ENCODE data around the gene ZSWIM1. TPM values are rescaled to one million over a fixed set of nuclear protein-coding genes. Genes with fewer than 3 reads are reported as not detected.
A peak's percentile ranks its signal among the peaks of the same experiment; 100 is the strongest.

ZSWIM1 gene
- total and polyA plus RNA-seq, 10 donors: 3.7 to 16.1 (median 11.1) TPM

GRCh38 chr20:45833883-45834796 is 46.9 kb upstream of the ZSWIM1 start:
- no peaks in the 10 kb centered on the region for H3K9me3 ChIP-seq
- H3K27ac ChIP-seq: peak overlapping the region; percentile 64 to 93 (median 86)
- peaks cover 0 to 20% (median 6%) of the 10 kb centered on the region in 6 donors for H3K36me3 ChIP-seq
- DNase-seq: peak; percentile 90
- peaks cover 19 to 62% (median 46%) of the 10 kb centered on the region in 6 donors for H3K4me1 ChIP-seq
- TF ChIP-seq POLR2A (IDR thresholded peaks at IDR 0.05) (no peak), POLR2AphosphoS5 (IDR thresholded peaks at IDR 0.05) (peak; percentile 53 to 81 (median 72))
- intact Hi-C loops (cut with DNase I; ENCODE audit: low total_unique reads): no loop called here
- H3K27me3 ChIP-seq (replicated peaks in 1 of 7): no peaks in the 10 kb centered on the region
- 9 to 23% (median 13%) methylated on average over 22 to 71 of the region's 71 CpGs for WGBS, 5 donors
- peak overlapping the region; percentile 54 to 90 (median 68) for H3K4me3 ChIP-seq

- Histone ChIP-seq H3K36me3 (peaks cover 0 to 21% (median 6%) of the 10 kb centered on the region in 6 donors), H3K4me1 (peaks cover 19 to 65% (median 47%) of the 10 kb centered on the region in 6 donors), H3K9me3 (no peaks in the 10 kb centered on the region), H3K4me3 (peak overlapping the region in 6 of 8 donors; percentile 66 to 90 (median 70)), H3K27ac (peak overlapping the region in 7 of 8 donors; percentile 81 to 93 (median 87)), H3K27me3 (replicated peaks in 1 of 7) (no peaks in the 10 kb centered on the region)
- intact Hi-C loops (cut with DNase I; ENCODE audit: low total_unique reads): no loop called here
- WGBS, 5 donors: 77 to 90% (median 86%) methylated on average over 12 to 14 of the region's 14 CpGs
- DNase-seq: peak; percentile 72
- TF ChIP-seq CTCF (IDR thresholded peaks at IDR 0.05 in 8 of 11, conservative IDR thresholded peaks at IDR 0.05 in 3 of 11) (no peak), POLR2A (IDR thresholded peaks at IDR 0.05) (no peak), POLR2AphosphoS5 (IDR thresholded peaks at IDR 0.05) (no peak)
These were observed 46.2 kb upstream of the ZSWIM1 start for GRCh38 chr20:45834797-45835161.

GRCh38 chr20:45835329-45835765 is 45.7 kb upstream of the ZSWIM1 start:
- Histone ChIP-seq H3K27me3 (replicated peaks in 1 of 7) (no peaks in the 10 kb centered on the region), H3K9me3 (no peaks in the 10 kb centered on the region), H3K36me3 (peaks cover 0 to 26% (median 7%) of the 10 kb centered on the region in 6 donors), H3K4me1 (peaks cover 19 to 71% (median 48%) of the 10 kb centered on the region in 6 donors), H3K27ac (peak overlapping the region in 6 of 8 donors; percentile 86 to 93 (median 87)), H3K4me3 (peak overlapping the region in 4 of 8 donors; percentile 67 to 90 (median 70))
- no peak for TF ChIP-seq POLR2AphosphoS5 (IDR thresholded peaks at IDR 0.05)
- TF ChIP-seq POLR2A (IDR thresholded peaks at IDR 0.05): no peak
- TF ChIP-seq CTCF (IDR thresholded peaks at IDR 0.05 in 8 of 11, conservative IDR thresholded peaks at IDR 0.05 in 3 of 11): no peak
- intact Hi-C loops (cut with DNase I; ENCODE audit: low total_unique reads): no loop called here
- no peak for DNase-seq
- 46 to 61% (median 55%) methylated on average over 3 of the region's 3 CpGs for WGBS, 5 donors

- peak overlapping the region in 2 of 8 donors; percentile 72 to 90 for H3K4me3 ChIP-seq
- intact Hi-C loops (cut with DNase I; ENCODE audit: low total_unique reads): no loop called here
- peak overlapping the region in 5 of 8 donors; percentile 86 to 93 (median 87) for H3K27ac ChIP-seq
- peaks cover 19 to 73% (median 48%) of the 10 kb centered on the region in 6 donors for H3K4me1 ChIP-seq
- TF ChIP-seq POLR2A (IDR thresholded peaks at IDR 0.05): no peak
- TF ChIP-seq CTCF (IDR thresholded peaks at IDR 0.05 in 8 of 11, conservative IDR thresholded peaks at IDR 0.05 in 3 of 11): no peak
- TF ChIP-seq POLR2AphosphoS5 (IDR thresholded peaks at IDR 0.05): no peak
- no peaks in the 10 kb centered on the region for H3K9me3 ChIP-seq
- DNase-seq: peak; percentile 21
- H3K36me3 ChIP-seq: peaks cover 0 to 31% (median 11%) of the 10 kb centered on the region in 6 donors
- no peaks in the 10 kb centered on the region for H3K27me3 ChIP-seq (replicated peaks in 1 of 7)
- 81 to 98% (median 88%) methylated on average over 5 of the region's 5 CpGs for WGBS, 5 donors
These were observed 45.2 kb upstream of the ZSWIM1 start for GRCh38 chr20:45835825-45836224.
